Heart left ventricle (tissue), 16 donors: ENCODE data around the gene ANKS3. TPM values are rescaled to one million over a fixed set of nuclear protein-coding genes. Genes with fewer than 3 reads are reported as not detected.

ENCODE experiments used
- ATAC-seq, 4 donors: fragments of 200-7000 bp; cut with Tn5 transposase; one replicate each; pipeline ENCODE4 v1.9.1; 2020 to 2022; ENCODE audit warnings: moderate library complexity in 4 of 4, mild to moderate bottlenecking in 3 of 4, moderate number of reproducible peaks in 1 of 4
- DNase-seq, 5 donors: peaks; one replicate each; pipeline ENCODE4 v3.0.0-alpha.2; 2020
- H3K27ac ChIP-seq, 12 donors: fragments of 200-600 bp; sonication (generic) in 4 of 12; one replicate each; pipeline versions ENCODE4 v1.5.0 to v1.8.0; 2016 to 2022; ENCODE audit warnings: mild to moderate bottlenecking in 2 of 12
- H3K27me3 ChIP-seq, 9 donors: fragments of 200-600 bp; sonication (generic) in 2 of 9; one replicate each; pipeline versions ENCODE4 v1.5.1 to v1.8.0; 2016 to 2022; ENCODE audit warnings: mild to moderate bottlenecking in 3 of 9
- H3K36me3 ChIP-seq, 9 donors: fragments of 200-600 bp; sonication (generic) in 2 of 9; one replicate each; pipeline versions ENCODE4 v1.5.0 to v1.8.0; 2018 to 2022; ENCODE audit warnings: mild to moderate bottlenecking in 2 of 9
- H3K4me1 ChIP-seq, 12 donors: fragments of 200-600 bp; sonication (generic) in 4 of 12; one replicate each; pipeline versions ENCODE4 v1.5.0 to v1.8.0; 2016 to 2022; ENCODE audit warnings: mild to moderate bottlenecking in 3 of 12
- H3K4me3 ChIP-seq, 12 donors: fragments of 200-600 bp; sonication (generic) in 4 of 12; one replicate each; pipeline versions ENCODE4 v1.5.0 to v1.8.0; 2017 to 2022; ENCODE audit warnings: mild to moderate bottlenecking in 9 of 12, moderate library complexity in 4 of 12
- H3K9me3 ChIP-seq, 12 donors: fragments of 200-600 bp; sonication (generic) in 4 of 12; one replicate each; pipeline versions ENCODE4 v1.5.0 to v1.8.0; 2016 to 2022; ENCODE audit warnings: mild to moderate bottlenecking in 1 of 12
- CTCF ChIP-seq, 12 donors: fragments of 200-600 bp; sonication (generic) in 4 of 12; IDR thresholded peaks; one replicate each; pipeline versions ENCODE4 v1.5.0 to v1.8.0; 2018 to 2022; ENCODE audit warnings: antibody characterized with exemption in 12 of 12, mild to moderate bottlenecking in 5 of 12
- POLR2A ChIP-seq, 2 donors: fragments of 450-650 bp; IDR thresholded peaks; one replicate each; pipeline ENCODE4 v1.6.1; 2017; ENCODE audit warnings: antibody characterized with exemption in 2 of 2, mild to moderate bottlenecking in 2 of 2, moderate library complexity in 2 of 2
- WGBS, 4 donors: extraction: QIAGEN DNeasy Blood & Tissue Kit in 2 of 4; methylation state at CpG; one replicate each; pipeline versions ENCODE4 v1.1.5 to v1.1.7; 2013 to 2018; 5-methylcytosine and 5-hydroxymethylcytosine counted together
- intact Hi-C, 10 donors: fragments of 100-400 bp; cut with DNase I; formaldehyde crosslinking; loops; one replicate each; pipeline versions ENCODE4 v1.11.1 to v1.14.2; 2022
- polyA plus RNA-seq, 2 donors: library from polyadenylated mRNA; stranded (reverse); fragments of 200-250 nt; gene quantifications; one replicate each; pipeline ENCODE4 v1.2.3, GENCODE V29; 2013
- total RNA-seq, 9 donors: library from RNA; depleted of rRNA in 2 of 9; stranded (reverse); fragments of >200 nt in 2 of 9; fragmentation: NEBNext Ultra II Directional in 3 of 9; extraction: Animal tissue kit (Norgen Biotek cat#: 25700) in 3 of 9; gene quantifications; one replicate each; pipeline versions ENCODE4 v1.1.0 to v1.2.4, GENCODE V29; 2016 to 2023
- donor health status: ischemic (EF 13 %, LVEDD 7.1; RV severe dilation, severe dysfunction).
- donor health status: healthy with polysubstance abuse.
- donor health status: DM: no; HTN: yes; CAD: no.
- donor health status: DM: no; HTN: no; CAD: no.
- donor health status: ischemic (EF 25% LVEDD 6.9; RV normal size, moderate dysfunction).
- donor health status: ischemic (EF 25% LVEDD 5.7; RV mildly dilated, moderate dysfunction).
- donor health status: healthy.
- donor health status: DM: yes; HTN: yes; CAD: no.
- donor health status: ischemic (EF 35%, LVEDD 5.7; RV mildly dilated, moderate dysfunction).
- donor health status: nonischemic (EF 11% LVEDD 7.7; RV severe dilation, severe dysfunction).
- donor health status: DM: yes; HTN: yes; CAD: no.
- donor health status: PGD.
- donor health status: ischemic (EF 29% LVEDD 5.4; RV normal size, mild dysfunction).
- donor health status: nonischemic (EF 23%, LVEDD 6.1; RV moderate dilation, normal function).

ANKS3 gene
- total and polyA plus RNA-seq, 11 donors, result 5.1 to 12.7 (median 9.2) TPM

DNA sequence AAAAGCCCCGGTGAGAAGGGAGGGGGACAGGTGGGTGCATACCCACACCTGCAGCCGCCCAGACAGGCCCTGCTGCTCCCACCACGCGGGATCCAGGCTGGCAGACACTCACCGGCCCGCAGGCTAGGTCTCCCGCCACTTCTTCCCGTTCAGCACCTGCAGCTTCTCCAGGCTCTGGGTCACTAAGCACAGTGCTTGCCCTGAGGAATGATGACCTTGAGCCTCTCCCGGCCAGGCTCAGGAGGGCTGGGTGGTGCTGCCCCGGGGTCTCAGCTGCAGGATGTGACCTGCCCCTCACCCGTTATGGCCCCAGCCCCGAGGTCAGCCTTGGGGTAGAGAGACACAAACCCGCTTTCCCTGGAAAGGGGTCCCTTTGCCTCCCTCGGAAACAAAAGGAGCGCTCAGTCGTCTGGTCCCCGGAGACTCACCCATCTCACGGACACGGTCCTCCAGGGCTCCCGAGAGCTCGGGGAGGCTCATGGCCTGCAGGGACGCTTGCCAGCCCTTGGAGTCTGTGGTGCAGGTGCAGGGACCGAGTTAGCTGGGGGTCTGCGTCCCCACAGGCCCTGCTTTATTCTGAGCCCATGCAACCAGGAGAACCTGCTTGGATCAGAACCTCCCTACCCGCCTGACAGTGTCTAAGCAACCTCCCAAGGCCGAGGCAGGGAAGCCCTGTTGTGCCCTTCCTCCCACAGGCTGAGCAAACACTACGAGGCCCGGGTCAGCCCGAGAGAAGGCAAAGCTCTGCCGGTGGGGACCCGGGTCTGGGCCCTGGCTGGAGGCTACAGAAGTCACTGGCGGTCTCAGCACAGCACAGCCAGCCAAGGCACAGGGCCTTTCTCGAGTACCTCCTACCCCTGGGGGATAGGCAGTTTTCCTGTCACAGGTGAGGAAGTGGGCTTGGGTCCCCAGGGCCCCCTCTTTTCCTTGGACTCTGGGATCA is 36.9 kb downstream of the ANKS3 start:
- no peak for ATAC-seq
- intact Hi-C loops, result loop anchor here in 2 of 10 donors (5.0 to 10.0 kb wide), 2 partner anchors 35 to 258 kb away; partner anchors contain the start of genes ANKS3 (in 1 of the 2), DNAAF8 (in 1 of the 2) and SEC14L5 (in 1 of the 2)
- Histone ChIP-seq H3K9me3 (no peaks in the 10 kb centered on the region), H3K27me3 (no peaks in the 10 kb centered on the region), H3K36me3 (peaks cover 0 to 74% (median 60%) of the 10 kb centered on the region in 9 donors), H3K27ac (peak overlapping the region in 5 of 12 donors; percentile 55 to 95 (median 74)), H3K4me1 (peaks cover 5 to 50% (median 25%) of the 10 kb centered on the region in 12 donors), H3K4me3 (no peak overlapping the region)
- TF ChIP-seq CTCF (IDR thresholded peaks at IDR 0.05) (no peak), POLR2A (IDR thresholded peaks at IDR 0.05) (no peak)
- WGBS, 4 donors, result 76 to 84% (median 80%) methylated on average over 20 to 33 of the region's 33 CpGs
- DNase-seq, result peak in 1 of 5 donors; percentile 26

GRCh38 chr16:4696172-4696904 is 37.7 kb downstream of the ANKS3 start:
- intact Hi-C loops, result loop anchor here in 2 of 10 donors (5.0 to 10.0 kb wide), 2 partner anchors 36 to 258 kb away; partner anchors contain the start of genes ANKS3 (in 1 of the 2), DNAAF8 (in 1 of the 2) and SEC14L5 (in 1 of the 2)
- peak overlapping the region in 5 of 12 donors; percentile 55 to 95 (median 74) for H3K27ac ChIP-seq
- TF ChIP-seq CTCF (IDR thresholded peaks at IDR 0.05) (no peak), POLR2A (IDR thresholded peaks at IDR 0.05) (no peak)

GRCh38 chr16:4695473-4696171 is 38.4 kb downstream of the ANKS3 start:
- intact Hi-C loops, result loop anchor here in 2 of 10 donors (5.0 to 10.0 kb wide), 2 partner anchors 37 to 259 kb away; partner anchors contain the start of genes ANKS3 (in 1 of the 2), DNAAF8 (in 1 of the 2) and SEC14L5 (in 1 of the 2)
- Histone ChIP-seq H3K4me1 (peaks cover 5 to 45% (median 26%) of the 10 kb centered on the region in 12 donors), H3K4me3 (no peak overlapping the region), H3K9me3 (no peaks in the 10 kb centered on the region), H3K36me3 (peaks cover 0 to 58% (median 49%) of the 10 kb centered on the region in 9 donors), H3K27me3 (no peaks in the 10 kb centered on the region), H3K27ac (peak overlapping the region in 6 of 12 donors; percentile 13 to 95 (median 51))
- no peak for TF ChIP-seq CTCF (IDR thresholded peaks at IDR 0.05)
- no peak for TF ChIP-seq POLR2A (IDR thresholded peaks at IDR 0.05)
- WGBS, 4 donors, result 50 to 68% (median 60%) methylated on average over 11 to 12 of the region's 12 CpGs
- no peak for DNase-seq
- ATAC-seq, result no peak

More at GRCh38 chr16:4696172-4696904, 37.7 kb downstream of the ANKS3 start:
- WGBS, 4 donors, result 35 to 60% (median 41%) methylated on average over 18 to 19 of the region's 19 CpGs
- H3K27me3 ChIP-seq, result no peaks in the 10 kb centered on the region
- peaks cover 0 to 65% (median 55%) of the 10 kb centered on the region in 9 donors for H3K36me3 ChIP-seq
- peak in 2 of 4 donors; percentile 28 to 78 for ATAC-seq
- no peak overlapping the region for H3K4me3 ChIP-seq
- no peaks in the 10 kb centered on the region for H3K9me3 ChIP-seq
- DNase-seq, result peak in 4 of 5 donors; percentile 21 to 84 (median 75)
- peaks cover 5 to 50% (median 25%) of the 10 kb centered on the region in 12 donors for H3K4me1 ChIP-seq
